T follicular helper cell (primary cell): Measurements from ENCODE around the gene MINDY4B.
A peak's percentile ranks its signal among the peaks of the same experiment; 100 is the strongest.

Experiments
- DNase-seq: peaks from one replicate; pipeline ENCODE4 v3.0.0-alpha.2; 2020; ENCODE audit warnings: low read depth
- total RNA-seq, 2 experiments: gene quantifications; one replicate each; lab custom pipeline; 2026; lab: John Stamatoyannopoulos, UW

The MINDY4B gene
- 0 reads per million in 2 experiments for total RNA-seq

GRCh38 chr3:150905339-150905738 lies at the start of gene MINDY4B:
Gene MINDY4B (minus strand): TSS chr3:150905439. CDS start chr3:150905439, 0 bp downstream.
- no peak for DNase-seq

GRCh38 chr3:150951923-150952322 lies 46.7 kb upstream of the MINDY4B start:
- DNase-seq, result no peak

GRCh38 chr3:150945226-150946032 lies 40.2 kb upstream of the MINDY4B start:
- DNase-seq, result no peak

- no peak for DNase-seq
Measured at GRCh38 chr3:150942221-150942620, 37.0 kb upstream of the MINDY4B start.

GRCh38 chr3:150936693-150937092 lies 31.5 kb upstream of the MINDY4B start:
- DNase-seq, result no peak

- no peak for DNase-seq
Measured at GRCh38 chr3:150933473-150933995, 28.3 kb upstream of the MINDY4B start.

GRCh38 chr3:150931745-150932144 lies 26.5 kb upstream of the MINDY4B start:
- DNase-seq, result no peak

GRCh38 chr3:150930839-150931238 lies 25.6 kb upstream of the MINDY4B start:
- DNase-seq, result no peak

GRCh38 chr3:150928234-150928633 lies 23.0 kb upstream of the MINDY4B start:
- no peak for DNase-seq

- DNase-seq, result no peak
Measured at GRCh38 chr3:150926328-150926727, 21.1 kb upstream of the MINDY4B start.

GRCh38 chr3:150925751-150926201 lies 20.5 kb upstream of the MINDY4B start:
- DNase-seq, result peak; percentile 10

- DNase-seq, result no peak
Measured at GRCh38 chr3:150922611-150923010, 17.4 kb upstream of the MINDY4B start.

GRCh38 chr3:150921209-150921608 lies 16.0 kb upstream of the MINDY4B start:
- no peak for DNase-seq

- no peak for DNase-seq
Measured at GRCh38 chr3:150920236-150920635, 15.0 kb upstream of the MINDY4B start.

- no peak for DNase-seq
Measured at GRCh38 chr3:150917951-150918350, 12.7 kb upstream of the MINDY4B start.

GRCh38 chr3:150913133-150913922 lies 8.1 kb upstream of the MINDY4B start:
- no peak for DNase-seq

- no peak for DNase-seq
Measured at GRCh38 chr3:150912501-150912900, 7.3 kb upstream of the MINDY4B start.

GRCh38 chr3:150911771-150912170 lies 6.5 kb upstream of the MINDY4B start:
- no peak for DNase-seq

- DNase-seq, result no peak
Measured at GRCh38 chr3:150906461-150906860, 1.2 kb upstream of the MINDY4B start.

GRCh38 chr3:150905746-150906145 lies 507 bp upstream of the MINDY4B start:
- no peak for DNase-seq

- DNase-seq, result no peak
Measured at GRCh38 chr3:150902988-150903387, 2.3 kb downstream of the MINDY4B start.

- no peak for DNase-seq
Measured at GRCh38 chr3:150901793-150902192, 3.4 kb downstream of the MINDY4B start.

GRCh38 chr3:150899141-150899540 lies 6.1 kb downstream of the MINDY4B start:
- no peak for DNase-seq
